Neural cell (in vitro differentiated cells): ENCODE measurements around the gene PROZ.

Experiments
- EP300 ChIP-seq: fragments of 450-650 bp; conservative IDR thresholded peaks from 2 replicates; pipeline ENCODE4 v1.6.1; 2014; ENCODE audit warnings: antibody characterized with exemption, mild to moderate bottlenecking, moderate library complexity; ENCODE audit not compliant: poor library complexity, severe bottlenecking
- EZH2 ChIP-seq: fragments of 200-600, 300-800 bp; shearing (Covaris generic), sonication (generic); IDR thresholded peaks from 2 replicates; pipeline ENCODE4 v1.6.1; 2014; ENCODE audit warnings: antibody characterized with exemption, low read length, borderline replicate concordance, mild to moderate bottlenecking; ENCODE audit not compliant: insufficient read depth, poor library complexity, severe bottlenecking
- POLR2AphosphoS5 ChIP-seq: IDR thresholded peaks from 2 replicates; pipeline ENCODE4 v1.6.1; 2012
- RAD21 ChIP-seq: fragments of 450-650 bp; conservative IDR thresholded peaks from 2 replicates; pipeline ENCODE4 v1.6.1; 2014; ENCODE audit warnings: antibody characterized with exemption, mild to moderate bottlenecking, moderate library complexity
- SMC3 ChIP-seq: fragments of 450-650 bp; conservative IDR thresholded peaks from 2 replicates; pipeline ENCODE4 v1.6.1; 2014; ENCODE audit warnings: antibody characterized with exemption, mild to moderate bottlenecking, moderate library complexity; ENCODE audit not compliant: poor library complexity
- TAF1 ChIP-seq: IDR thresholded peaks from 2 replicates; pipeline ENCODE4 v1.6.1; 2012; ENCODE audit warnings: low read depth
- TF ChIP-seq, protein P1 (sequence below): fragments of 450-650 bp; IDR thresholded peaks from 2 replicates; pipeline ENCODE4 v1.5.1; 2014; ENCODE audit warnings: antibody characterized with exemption, mild to moderate bottlenecking, moderate library complexity; ENCODE audit not compliant: poor library complexity, severe bottlenecking
- TF ChIP-seq, protein P2 (sequence below): IDR thresholded peaks from 2 replicates; pipeline ENCODE4 v1.6.1; 2012; ENCODE audit warnings: borderline replicate concordance

- no peak for TF ChIP-seq POLR2AphosphoS5
- TF ChIP-seq, protein P1, sequence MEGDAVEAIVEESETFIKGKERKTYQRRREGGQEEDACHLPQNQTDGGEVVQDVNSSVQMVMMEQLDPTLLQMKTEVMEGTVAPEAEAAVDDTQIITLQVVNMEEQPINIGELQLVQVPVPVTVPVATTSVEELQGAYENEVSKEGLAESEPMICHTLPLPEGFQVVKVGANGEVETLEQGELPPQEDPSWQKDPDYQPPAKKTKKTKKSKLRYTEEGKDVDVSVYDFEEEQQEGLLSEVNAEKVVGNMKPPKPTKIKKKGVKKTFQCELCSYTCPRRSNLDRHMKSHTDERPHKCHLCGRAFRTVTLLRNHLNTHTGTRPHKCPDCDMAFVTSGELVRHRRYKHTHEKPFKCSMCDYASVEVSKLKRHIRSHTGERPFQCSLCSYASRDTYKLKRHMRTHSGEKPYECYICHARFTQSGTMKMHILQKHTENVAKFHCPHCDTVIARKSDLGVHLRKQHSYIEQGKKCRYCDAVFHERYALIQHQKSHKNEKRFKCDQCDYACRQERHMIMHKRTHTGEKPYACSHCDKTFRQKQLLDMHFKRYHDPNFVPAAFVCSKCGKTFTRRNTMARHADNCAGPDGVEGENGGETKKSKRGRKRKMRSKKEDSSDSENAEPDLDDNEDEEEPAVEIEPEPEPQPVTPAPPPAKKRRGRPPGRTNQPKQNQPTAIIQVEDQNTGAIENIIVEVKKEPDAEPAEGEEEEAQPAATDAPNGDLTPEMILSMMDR: no peak
- no peak for TF ChIP-seq EZH2
- no peak for TF ChIP-seq EP300
- no peak for TF ChIP-seq SMC3
- no peak for TF ChIP-seq RAD21
- no peak for TF ChIP-seq TAF1
- TF ChIP-seq, protein P2, sequence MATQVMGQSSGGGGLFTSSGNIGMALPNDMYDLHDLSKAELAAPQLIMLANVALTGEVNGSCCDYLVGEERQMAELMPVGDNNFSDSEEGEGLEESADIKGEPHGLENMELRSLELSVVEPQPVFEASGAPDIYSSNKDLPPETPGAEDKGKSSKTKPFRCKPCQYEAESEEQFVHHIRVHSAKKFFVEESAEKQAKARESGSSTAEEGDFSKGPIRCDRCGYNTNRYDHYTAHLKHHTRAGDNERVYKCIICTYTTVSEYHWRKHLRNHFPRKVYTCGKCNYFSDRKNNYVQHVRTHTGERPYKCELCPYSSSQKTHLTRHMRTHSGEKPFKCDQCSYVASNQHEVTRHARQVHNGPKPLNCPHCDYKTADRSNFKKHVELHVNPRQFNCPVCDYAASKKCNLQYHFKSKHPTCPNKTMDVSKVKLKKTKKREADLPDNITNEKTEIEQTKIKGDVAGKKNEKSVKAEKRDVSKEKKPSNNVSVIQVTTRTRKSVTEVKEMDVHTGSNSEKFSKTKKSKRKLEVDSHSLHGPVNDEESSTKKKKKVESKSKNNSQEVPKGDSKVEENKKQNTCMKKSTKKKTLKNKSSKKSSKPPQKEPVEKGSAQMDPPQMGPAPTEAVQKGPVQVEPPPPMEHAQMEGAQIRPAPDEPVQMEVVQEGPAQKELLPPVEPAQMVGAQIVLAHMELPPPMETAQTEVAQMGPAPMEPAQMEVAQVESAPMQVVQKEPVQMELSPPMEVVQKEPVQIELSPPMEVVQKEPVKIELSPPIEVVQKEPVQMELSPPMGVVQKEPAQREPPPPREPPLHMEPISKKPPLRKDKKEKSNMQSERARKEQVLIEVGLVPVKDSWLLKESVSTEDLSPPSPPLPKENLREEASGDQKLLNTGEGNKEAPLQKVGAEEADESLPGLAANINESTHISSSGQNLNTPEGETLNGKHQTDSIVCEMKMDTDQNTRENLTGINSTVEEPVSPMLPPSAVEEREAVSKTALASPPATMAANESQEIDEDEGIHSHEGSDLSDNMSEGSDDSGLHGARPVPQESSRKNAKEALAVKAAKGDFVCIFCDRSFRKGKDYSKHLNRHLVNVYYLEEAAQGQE: no peak
These were observed 14.2 kb upstream of the PROZ start for GRCh38 chr13:113144255-113144629.
